ENCODE results near the gene RAB1B. TPM values are rescaled to one million over a fixed set of nuclear protein-coding genes. Genes with fewer than 3 reads are reported as not detected.
"Not testable (repeated sequence)": the region's sequence is repeated elsewhere in the genome, so short reads cannot be mapped to it uniquely, and the experiment has no call there.

Gene RAB1B
- total RNA-seq, 2 experiments from 2014 or later = 146 to 150 TPM

DNA sequence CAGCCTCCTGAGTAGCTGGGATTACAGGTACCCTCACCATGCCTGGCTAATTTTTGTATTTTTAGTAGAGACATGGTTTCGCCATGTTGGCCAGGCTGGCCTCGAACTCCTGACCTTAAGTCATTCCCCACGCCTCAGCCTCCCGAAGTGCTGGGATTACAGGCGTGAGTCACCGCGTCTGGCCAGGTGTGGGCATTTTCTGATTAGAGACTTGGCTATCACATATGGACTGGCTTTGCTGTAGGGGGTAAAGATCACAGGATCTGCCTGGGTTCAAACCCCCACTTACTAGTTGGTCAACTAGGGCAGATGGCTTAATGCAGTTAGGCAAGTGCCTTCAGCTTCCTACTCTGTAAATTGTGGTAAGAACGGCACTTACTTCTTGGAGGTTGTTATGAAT, 41.9 kb downstream of the RAB1B start:
- Mint-ChIP-seq H3K4me1 (peaks cover 16% of the 10 kb centered on the region), H3K36me3 (ENCODE audit: low read depth) (no peaks in the 10 kb centered on the region)

DNA sequence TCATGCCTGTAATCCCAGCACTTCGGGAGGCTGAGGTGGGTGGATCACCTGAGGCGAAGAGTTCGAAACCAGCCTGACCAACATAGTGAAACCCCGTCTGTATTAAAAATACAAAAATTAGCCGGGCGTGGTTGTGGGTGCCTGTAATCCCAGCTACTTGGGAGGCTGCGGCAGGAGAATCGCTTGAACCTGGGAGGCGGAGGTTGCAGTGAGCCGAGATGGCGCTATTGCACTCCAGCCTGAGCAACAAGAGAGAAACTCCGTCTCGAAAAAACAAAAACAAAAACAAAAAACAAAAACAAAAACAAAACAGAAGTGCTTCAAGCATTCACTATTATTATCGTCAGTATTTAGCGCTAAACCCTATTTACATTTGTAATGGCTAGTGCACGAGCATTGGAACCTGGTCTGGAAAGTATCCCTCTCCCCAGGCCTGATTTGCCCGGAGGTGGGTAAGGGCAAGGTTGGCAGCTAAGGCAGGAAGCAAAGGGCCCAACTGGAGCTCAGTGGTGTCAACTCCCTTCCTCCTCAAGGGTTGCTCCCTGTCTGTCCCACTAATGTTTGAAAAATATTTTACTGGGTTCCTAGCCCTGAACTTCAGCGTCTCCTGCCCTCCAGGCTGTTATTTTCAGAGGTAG, 42.5 kb downstream of the RAB1B start:
- ChIA-PET CTCF (interaction anchor here (0.6 to 3.3 kb wide), 24 partner anchors 9 to 128 kb away, joined by 3 to 73 read pairs (median 10); partner anchors contain the start of genes B4GAT1, BRMS1, MRPL11 and RIN1), POLR2A (interaction anchor here (0.7 to 3.9 kb wide), 11 partner anchors 14 to 306 kb away, joined by 3 to 30 read pairs (median 7); partner anchors contain the start of genes B4GAT1, BRMS1, DPP3 and RBM14)
- H3K27me3 Mint-ChIP-seq = peaks cover 10% of the 10 kb centered on the region
- not testable (repeated sequence) for H3K4me3 Mint-ChIP-seq; H3K9me3 Mint-ChIP-seq; H3K36me3 Mint-ChIP-seq (ENCODE audit: low read depth); DNase-seq; H3K27ac Mint-ChIP-seq
- H3K4me1 Mint-ChIP-seq = peaks cover 16% of the 10 kb centered on the region

More for the DNA sequence above, 41.9 kb downstream of the RAB1B start:
- POLR2A ChIA-PET = no interaction called here
- CTCF ChIA-PET = interaction anchor here (3.1 to 3.3 kb wide), 2 partner anchors 20 to 74 kb away, joined by 52 to 73 read pairs; no protein-coding TSS in a partner anchor
- DNase-seq = no peak
- Mint-ChIP-seq H3K27me3 (peaks cover 9% of the 10 kb centered on the region), H3K4me3 (no peak overlapping the region), H3K9me3 (no peaks in the 10 kb centered on the region), H3K27ac (no peak overlapping the region)

- Mint-ChIP-seq H3K27me3 (peaks cover 10% of the 10 kb centered on the region), H3K4me1 (peaks cover 16% of the 10 kb centered on the region), H3K27ac (peak overlapping the region; percentile 90), H3K4me3 (peak overlapping the region; percentile 85), H3K9me3 (no peaks in the 10 kb centered on the region), H3K36me3 (ENCODE audit: low read depth) (no peaks in the 10 kb centered on the region)
- ChIA-PET POLR2A (interaction anchor here (0.7 to 3.9 kb wide), 13 partner anchors 13 to 305 kb away, joined by 3 to 30 read pairs (median 7); partner anchors contain the start of genes B4GAT1, BRMS1, DPP3 and RBM14), CTCF (interaction anchor here (0.6 to 3.3 kb wide), 27 partner anchors 9 to 366 kb away, joined by 3 to 73 read pairs (median 9); partner anchors contain the start of genes B4GAT1, BRMS1, DPP3 and MRPL11)
- DNase-seq = no peak
Measured at GRCh38 chr11:66311470-66311964, 43.1 kb downstream of the RAB1B start.

GRCh38 chr11:66311965-66312548, 43.6 kb downstream of the RAB1B start:
- H3K4me1 Mint-ChIP-seq = peaks cover 16% of the 10 kb centered on the region
- peak; percentile 97 for DNase-seq
- H3K9me3 Mint-ChIP-seq = no peaks in the 10 kb centered on the region
- H3K36me3 Mint-ChIP-seq (ENCODE audit: low read depth) = no peaks in the 10 kb centered on the region
- ChIA-PET POLR2A (interaction anchor here (0.7 to 3.9 kb wide), 17 partner anchors 12 to 304 kb away, joined by 3 to 30 read pairs (median 6); partner anchors contain the start of genes B4GAT1, BRMS1, DPP3 and RBM14), CTCF (interaction anchor here (0.6 to 3.3 kb wide), 34 partner anchors 10 to 366 kb away, joined by 3 to 73 read pairs (median 5); partner anchors contain the start of genes B4GAT1, BRMS1, DPP3 and MRPL11)
- H3K27me3 Mint-ChIP-seq = peaks cover 10% of the 10 kb centered on the region
- peak overlapping the region; percentile 85 for H3K4me3 Mint-ChIP-seq
- H3K27ac Mint-ChIP-seq = peak overlapping the region; percentile 90

GRCh38 chr11:66312549-66313320, 44.3 kb downstream of the RAB1B start:
- Mint-ChIP-seq H3K4me3 (peak overlapping the region; percentile 85), H3K27ac (peak overlapping the region; percentile 90), H3K36me3 (ENCODE audit: low read depth) (no peaks in the 10 kb centered on the region), H3K27me3 (peaks cover 7% of the 10 kb centered on the region), H3K9me3 (no peaks in the 10 kb centered on the region), H3K4me1 (peaks cover 21% of the 10 kb centered on the region)
- ChIA-PET POLR2A (interaction anchor here (1.0 to 3.9 kb wide), 16 partner anchors 12 to 304 kb away, joined by 3 to 30 read pairs (median 6); partner anchors contain the start of genes B4GAT1, BRMS1, DPP3 and RBM14), CTCF (interaction anchor here (0.6 to 3.3 kb wide), 28 partner anchors 9 to 365 kb away, joined by 3 to 73 read pairs (median 8); partner anchors contain the start of genes B4GAT1, BRMS1, DPP3 and MRPL11)
- DNase-seq = peak; percentile 98

- no peak for DNase-seq
- peaks cover 29% of the 10 kb centered on the region for H3K4me1 Mint-ChIP-seq
- H3K36me3 Mint-ChIP-seq (ENCODE audit: low read depth) = no peaks in the 10 kb centered on the region
- H3K9me3 Mint-ChIP-seq = no peaks in the 10 kb centered on the region
- peak overlapping the region; percentile 65 for H3K27ac Mint-ChIP-seq
- peaks cover 7% of the 10 kb centered on the region for H3K27me3 Mint-ChIP-seq
- ChIA-PET CTCF (interaction anchor here (0.9 to 3.3 kb wide), 16 partner anchors 12 to 359 kb away, joined by 3 to 73 read pairs (median 13); partner anchors contain the start of genes B4GAT1, BRMS1, DPP3 and RIN1), POLR2A (interaction anchor here (1.4 to 3.9 kb wide), 11 partner anchors 11 to 303 kb away, joined by 4 to 30 read pairs (median 7); partner anchors contain the start of genes BRMS1, DPP3, RBM14 and TMEM151A)
- peak overlapping the region; percentile 85 for H3K4me3 Mint-ChIP-seq
Measured at GRCh38 chr11:66313321-66314185, 45.1 kb downstream of the RAB1B start.

DNA sequence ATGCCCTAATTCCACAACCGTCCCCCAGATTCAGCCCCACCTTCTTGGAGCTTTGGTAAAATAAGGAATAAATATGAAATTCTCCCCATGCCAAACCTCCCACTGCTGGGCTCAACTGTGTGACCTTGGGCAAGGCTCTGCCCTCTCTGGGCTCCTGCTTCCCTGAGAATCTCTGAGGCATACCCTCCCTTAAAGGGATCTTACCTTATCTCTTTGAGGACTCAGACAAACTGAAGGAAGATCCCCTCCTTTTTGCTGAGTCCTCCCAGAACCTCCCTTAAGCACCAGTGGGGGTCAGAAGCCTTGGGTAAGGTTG, 45.7 kb downstream of the RAB1B start:
- CTCF ChIA-PET = interaction anchor here (3.0 kb wide), 2 partner anchors 12 to 34 kb away, joined by 13 to 44 read pairs; partner anchors contain the start of gene B4GAT1
- no peak for DNase-seq
- Mint-ChIP-seq H3K4me1 (peaks cover 34% of the 10 kb centered on the region), H3K9me3 (peaks cover 2% of the 10 kb centered on the region), H3K4me3 (peak overlapping the region; percentile 30), H3K36me3 (ENCODE audit: low read depth) (no peaks in the 10 kb centered on the region), H3K27ac (peak overlapping the region; percentile 47), H3K27me3 (peaks cover 12% of the 10 kb centered on the region)
- POLR2A ChIA-PET = interaction anchor here (3.3 to 3.9 kb wide), 2 partner anchors 12 to 24 kb away, joined by 28 to 30 read pairs; partner anchors contain the start of genes TMEM151A and YIF1A

GRCh38 chr11:66314561-66315497, 46.4 kb downstream of the RAB1B start:
- peaks cover 8% of the 10 kb centered on the region for H3K27me3 Mint-ChIP-seq
- ChIA-PET CTCF (interaction anchor here (1.1 kb wide), 1 partner anchor 74 kb away, joined by 4 read pairs; no protein-coding TSS in a partner anchor), POLR2A (interaction anchor here (1.3 to 3.9 kb wide), 2 partner anchors 12 to 26 kb away, joined by 3 to 30 read pairs; partner anchors contain the start of gene YIF1A)
- DNase-seq = no peak
- H3K9me3 Mint-ChIP-seq = peaks cover 2% of the 10 kb centered on the region
- H3K36me3 Mint-ChIP-seq (ENCODE audit: low read depth) = no peaks in the 10 kb centered on the region
- peaks cover 39% of the 10 kb centered on the region for H3K4me1 Mint-ChIP-seq
- H3K4me3 Mint-ChIP-seq = no peak overlapping the region
- H3K27ac Mint-ChIP-seq = no peak overlapping the region

- no peak for DNase-seq
- Mint-ChIP-seq H3K36me3 (ENCODE audit: low read depth) (no peaks in the 10 kb centered on the region), H3K4me3 (no peak overlapping the region), H3K27ac (no peak overlapping the region), H3K9me3 (peaks cover 7% of the 10 kb centered on the region), H3K27me3 (peaks cover 13% of the 10 kb centered on the region), H3K4me1 (peaks cover 43% of the 10 kb centered on the region)
- CTCF ChIA-PET = interaction anchor here (1.1 kb wide), 1 partner anchor 73 kb away, joined by 4 read pairs; no protein-coding TSS in a partner anchor
- POLR2A ChIA-PET = interaction anchor here (1.3 kb wide), 1 partner anchor 26 kb away, joined by 3 read pairs; the partner anchor contains the start of gene YIF1A
Measured at GRCh38 chr11:66315498-66315885, 47.1 kb downstream of the RAB1B start.

GRCh38 chr11:66315921-66316811, 47.7 kb downstream of the RAB1B start:
- peaks cover 13% of the 10 kb centered on the region for H3K27me3 Mint-ChIP-seq
- POLR2A ChIA-PET = interaction anchor here (1.3 kb wide), 1 partner anchor 27 kb away, joined by 3 read pairs; the partner anchor contains the start of gene YIF1A
- CTCF ChIA-PET = interaction anchor here (1.1 kb wide), 1 partner anchor 73 kb away, joined by 4 read pairs; no protein-coding TSS in a partner anchor
- DNase-seq = no peak
- no peak overlapping the region for H3K27ac Mint-ChIP-seq
- no peaks in the 10 kb centered on the region for H3K36me3 Mint-ChIP-seq (ENCODE audit: low read depth)
- peaks cover 43% of the 10 kb centered on the region for H3K4me1 Mint-ChIP-seq
- no peak overlapping the region for H3K4me3 Mint-ChIP-seq
- H3K9me3 Mint-ChIP-seq = peaks cover 7% of the 10 kb centered on the region

All from activated CD4-positive, alpha-beta memory T cell treated with anti-CD3 and anti-CD28 coated beads, Interleukin-2, amount 10 ng/mL, durations not matched to agents 7 days and 5 days (primary cell).